ENCODE results near the gene ISG15.

ISG15 gene

DNA sequence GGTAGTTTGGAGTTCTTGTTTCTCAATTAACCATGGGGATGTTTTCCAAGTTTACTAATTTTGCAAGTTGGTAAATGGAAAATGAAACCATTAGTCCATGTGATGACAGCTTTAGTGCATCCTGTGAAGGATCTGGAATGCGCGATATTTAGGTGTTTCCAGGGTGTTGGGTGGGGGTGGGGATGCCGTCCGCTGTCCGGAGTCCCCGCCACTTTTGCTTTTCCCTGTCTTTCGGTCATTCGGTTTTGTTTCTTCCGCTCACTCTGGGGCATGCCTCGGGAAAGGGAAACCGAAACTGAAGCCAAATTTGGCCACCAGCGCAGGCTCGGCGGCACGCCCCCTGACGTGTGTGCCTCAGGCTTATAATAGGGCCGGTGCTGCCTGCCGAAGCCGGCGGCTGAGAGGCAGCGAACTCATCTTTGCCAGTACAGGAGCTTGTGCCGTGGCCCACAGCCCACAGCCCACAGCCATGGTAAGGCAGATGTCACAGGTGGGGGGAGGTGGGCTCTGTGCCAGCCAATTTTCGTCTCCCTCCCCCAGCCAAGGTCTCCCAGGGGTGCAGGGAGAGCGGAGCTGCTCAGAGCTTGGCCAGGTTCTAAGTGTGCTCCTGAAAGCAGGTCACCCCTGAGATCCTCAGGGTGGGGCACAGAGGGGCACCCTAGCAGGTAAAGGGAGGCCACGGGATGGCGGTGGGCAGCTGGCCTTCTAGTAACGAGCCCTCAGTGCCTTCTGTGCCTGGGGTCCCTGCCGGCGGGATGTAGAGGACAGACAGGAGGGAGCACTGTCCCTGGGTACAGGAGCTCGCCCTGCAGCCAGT, at the start of gene ISG15:
ISG15 (plus strand) TSS at position 393 of the 817 bp plus-strand sequence; CDS start at position 470, 77 bp downstream.
- peak; percentile 81 for DNase-seq

- no peak for DNase-seq
These were observed 49.4 kb upstream of the ISG15 start for GRCh38 chr1:963746-964525.

- DNase-seq: no peak
These were observed 48.4 kb upstream of the ISG15 start for GRCh38 chr1:964691-965525.

DNA sequence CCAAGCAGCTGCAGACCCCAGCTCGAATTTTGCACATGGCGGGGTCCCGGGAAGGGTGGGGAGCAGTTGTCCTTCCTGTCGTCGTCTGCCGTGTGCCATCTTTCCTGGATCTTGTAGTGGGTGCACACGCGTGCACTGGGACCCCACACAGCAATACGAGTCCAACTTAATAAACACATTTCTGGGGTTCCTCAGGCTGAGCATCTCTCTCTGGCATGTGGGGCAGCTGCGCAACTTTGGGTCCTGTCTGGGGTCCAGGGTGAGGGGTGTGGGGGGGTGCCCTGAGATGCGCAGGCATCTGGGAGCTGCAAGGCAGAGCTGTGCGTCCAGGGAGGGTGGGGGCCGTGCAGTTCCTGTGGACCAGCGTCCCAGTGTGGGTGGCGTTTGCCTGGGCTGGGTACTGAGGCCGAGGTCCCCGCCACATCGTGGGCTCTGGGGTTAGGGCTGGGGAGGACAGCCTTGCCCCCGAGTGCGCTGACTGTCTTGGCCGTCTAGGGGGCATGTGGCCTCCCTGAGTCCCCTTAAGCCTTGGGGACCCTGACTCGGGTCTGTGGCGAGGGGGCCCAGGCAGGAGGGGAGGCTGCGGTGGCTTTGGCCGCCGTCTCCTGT, 47.7 kb upstream of the ISG15 start:
- no peak for DNase-seq

- no peak for DNase-seq
These were observed 47.1 kb upstream of the ISG15 start, which contains the start of gene PLEKHN1 for GRCh38 chr1:966135-966703. PLEKHN1 (plus strand) TSS chr1:966482; CDS start chr1:966532, 50 bp downstream.

GRCh38 chr1:966704-967300, 46.5 kb upstream of the ISG15 start:
- DNase-seq: peak; percentile 80

DNA sequence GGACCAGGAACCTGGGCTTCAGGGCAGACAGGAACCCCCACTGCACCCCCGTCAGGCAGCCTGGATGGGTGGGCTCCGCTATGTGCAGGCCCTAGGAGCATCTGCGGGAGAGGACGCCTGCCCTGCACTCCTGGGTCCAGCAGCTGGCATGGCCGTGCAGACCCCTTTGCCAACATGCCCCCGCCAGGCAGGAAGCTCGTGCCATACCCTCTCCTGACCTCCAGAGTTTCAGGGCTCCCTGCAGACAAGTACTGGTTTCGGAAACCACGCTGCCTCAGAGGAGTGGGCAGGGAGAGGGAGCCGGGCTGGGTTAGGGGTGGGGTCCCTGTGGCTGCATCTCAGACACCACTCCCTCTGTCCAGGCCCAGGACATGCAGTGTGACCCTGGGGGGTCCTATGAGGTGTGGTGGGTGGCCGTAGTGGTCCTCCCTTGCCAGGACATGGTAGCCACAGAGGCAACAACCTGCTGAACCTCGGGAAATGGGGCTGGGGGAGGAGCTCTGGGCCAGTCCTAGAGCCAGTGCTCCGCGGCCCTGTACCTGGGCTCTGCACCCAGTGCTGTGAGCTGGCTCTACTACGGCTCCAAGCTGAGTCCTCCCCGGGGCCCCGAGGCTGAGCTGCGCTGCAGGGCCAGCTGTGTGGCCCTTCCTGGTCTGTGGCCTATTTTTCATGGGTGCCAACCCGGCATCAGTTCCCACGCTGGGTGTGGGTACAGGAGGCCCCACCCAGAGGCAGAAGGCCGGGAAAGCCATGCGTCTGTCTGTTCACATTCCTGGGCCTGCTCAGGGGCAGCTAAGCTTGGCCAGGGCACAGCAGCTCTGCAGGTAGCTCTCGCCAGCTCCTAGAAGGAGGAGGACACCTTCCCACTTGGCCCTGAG, 45.6 kb upstream of the ISG15 start:
- DNase-seq: no peak

- DNase-seq: no peak
These were observed 43.9 kb upstream of the ISG15 start for GRCh38 chr1:969260-969855.

- no peak for DNase-seq
These were observed 42.9 kb upstream of the ISG15 start for GRCh38 chr1:970242-970972.

GRCh38 chr1:970973-971730, 42.1 kb upstream of the ISG15 start:
- DNase-seq: no peak

GRCh38 chr1:971751-972506, 41.4 kb upstream of the ISG15 start:
- no peak for DNase-seq

DNA sequence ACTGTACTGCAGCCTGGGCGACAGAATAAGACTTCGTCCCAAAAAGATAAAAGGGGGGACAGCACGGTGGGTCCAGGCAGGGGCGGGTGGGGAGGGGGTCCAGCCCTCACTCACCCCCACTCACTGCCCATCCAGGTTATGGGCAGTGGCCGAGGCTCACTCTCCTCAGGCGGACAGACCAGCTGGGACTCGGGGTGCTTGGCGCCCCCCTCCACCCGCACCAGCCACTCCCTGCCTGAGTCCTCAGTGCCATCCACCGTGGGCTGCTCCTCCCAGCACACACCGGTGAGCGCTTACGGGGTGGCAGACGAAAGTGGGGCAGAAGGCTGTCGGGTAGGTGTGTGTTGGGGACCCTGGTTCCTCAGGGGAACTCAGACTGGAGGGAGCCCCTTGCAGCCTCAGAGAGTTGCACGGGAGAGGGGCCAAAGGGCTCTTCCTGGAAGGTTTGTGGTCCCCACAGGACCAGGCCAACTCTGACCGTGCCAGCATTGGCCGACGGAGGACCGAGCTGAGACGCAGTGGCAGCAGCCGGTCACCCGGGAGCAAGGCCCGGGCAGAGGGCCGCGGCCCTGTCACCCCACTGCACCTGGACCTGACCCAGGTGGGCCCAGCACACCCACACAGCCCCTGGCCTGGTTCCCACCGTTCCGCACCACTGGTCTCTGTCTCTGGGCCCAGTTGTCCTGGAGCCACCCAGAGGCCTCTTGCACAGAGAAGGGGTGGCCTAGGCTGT, 40.4 kb upstream of the ISG15 start:
- DNase-seq: no peak

- DNase-seq: no peak
These were observed 39.6 kb upstream of the ISG15 start for GRCh38 chr1:973459-974292.

DNA sequence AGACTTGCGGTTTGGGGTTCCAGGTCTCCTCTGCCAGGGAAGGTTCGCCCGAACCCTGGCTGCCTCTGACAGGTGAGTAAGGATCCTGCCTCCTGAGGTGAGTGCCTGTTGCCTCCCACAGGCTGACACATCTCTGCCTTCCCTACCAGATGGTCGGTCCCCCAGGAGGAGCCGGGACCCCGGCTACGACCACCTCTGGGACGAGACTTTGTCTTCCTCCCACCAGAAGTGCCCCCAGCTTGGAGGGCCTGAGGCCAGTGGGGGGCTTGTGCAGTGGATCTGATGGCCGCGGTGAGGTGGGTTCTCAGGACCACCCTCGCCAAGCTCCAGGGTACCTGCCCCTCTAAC, 39.0 kb upstream of the ISG15 start:
- DNase-seq: no peak

GRCh38 chr1:974687-975328, 38.5 kb upstream of the ISG15 start:
- DNase-seq: no peak

- DNase-seq: no peak
These were observed 37.9 kb upstream of the ISG15 start for GRCh38 chr1:975365-975764.

Measured in activated T-cell treated with anti-CD3 and anti-CD28 coated beads for 4 hours (primary cell).